Heart left ventricle (tissue), 13 donors: Measurements from ENCODE around the gene PCOLCE2.
A peak's percentile ranks its signal among the peaks of the same experiment; 100 is the strongest.

Source experiments
- POLR2A ChIP-seq, 2 donors: fragments of 450-650 bp; IDR thresholded peaks; one replicate each; pipeline ENCODE4 v1.6.1; 2017; ENCODE audit warnings: antibody characterized with exemption in 2 of 2, mild to moderate bottlenecking in 2 of 2, moderate library complexity in 2 of 2
- TF ChIP-seq, protein P1 (sequence below), 12 donors: fragments of 200-600 bp; sonication (generic) in 4 of 12; IDR thresholded peaks; one replicate each; pipeline versions ENCODE4 v1.5.0 to v1.8.0; 2018 to 2022; ENCODE audit warnings: antibody characterized with exemption in 12 of 12, mild to moderate bottlenecking in 5 of 12
- donor health status: ischemic (EF 13 %, LVEDD 7.1; RV severe dilation, severe dysfunction).
- donor health status: DM: no; HTN: yes; CAD: no.
- donor health status: DM: no; HTN: no; CAD: no.
- donor health status: ischemic (EF 25% LVEDD 6.9; RV normal size, moderate dysfunction).
- donor health status: ischemic (EF 25% LVEDD 5.7; RV mildly dilated, moderate dysfunction).
- donor health status: ischemic (EF 35%, LVEDD 5.7; RV mildly dilated, moderate dysfunction).
- donor health status: nonischemic (EF 11% LVEDD 7.7; RV severe dilation, severe dysfunction).
- donor health status: DM: yes; HTN: yes; CAD: no.
- donor health status: PGD.
- donor health status: ischemic (EF 29% LVEDD 5.4; RV normal size, mild dysfunction).
- donor health status: nonischemic (EF 23%, LVEDD 6.1; RV moderate dilation, normal function).

DNA sequence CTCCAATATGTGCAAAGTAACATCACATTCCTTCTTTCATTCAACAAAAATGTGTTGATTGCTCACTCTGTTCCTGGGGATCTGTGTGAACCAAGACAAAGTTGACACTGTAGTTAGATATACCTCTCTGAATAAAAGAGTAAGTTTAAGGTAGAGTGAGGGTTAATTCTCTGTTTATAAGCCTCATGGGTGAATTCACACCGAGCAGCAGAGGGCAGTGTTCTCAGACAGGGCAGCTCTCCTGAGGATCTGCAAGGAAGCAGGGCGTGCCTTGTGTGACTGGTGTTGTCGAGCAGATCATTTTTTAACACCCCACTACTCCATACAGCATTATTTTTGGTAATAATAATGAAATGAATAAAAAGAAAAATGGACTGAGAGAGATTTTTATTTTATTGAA, 40.2 kb upstream of the PCOLCE2 start:
- TF ChIP-seq POLR2A (IDR thresholded peaks at IDR 0.05): no peak
- TF ChIP-seq, protein P1, sequence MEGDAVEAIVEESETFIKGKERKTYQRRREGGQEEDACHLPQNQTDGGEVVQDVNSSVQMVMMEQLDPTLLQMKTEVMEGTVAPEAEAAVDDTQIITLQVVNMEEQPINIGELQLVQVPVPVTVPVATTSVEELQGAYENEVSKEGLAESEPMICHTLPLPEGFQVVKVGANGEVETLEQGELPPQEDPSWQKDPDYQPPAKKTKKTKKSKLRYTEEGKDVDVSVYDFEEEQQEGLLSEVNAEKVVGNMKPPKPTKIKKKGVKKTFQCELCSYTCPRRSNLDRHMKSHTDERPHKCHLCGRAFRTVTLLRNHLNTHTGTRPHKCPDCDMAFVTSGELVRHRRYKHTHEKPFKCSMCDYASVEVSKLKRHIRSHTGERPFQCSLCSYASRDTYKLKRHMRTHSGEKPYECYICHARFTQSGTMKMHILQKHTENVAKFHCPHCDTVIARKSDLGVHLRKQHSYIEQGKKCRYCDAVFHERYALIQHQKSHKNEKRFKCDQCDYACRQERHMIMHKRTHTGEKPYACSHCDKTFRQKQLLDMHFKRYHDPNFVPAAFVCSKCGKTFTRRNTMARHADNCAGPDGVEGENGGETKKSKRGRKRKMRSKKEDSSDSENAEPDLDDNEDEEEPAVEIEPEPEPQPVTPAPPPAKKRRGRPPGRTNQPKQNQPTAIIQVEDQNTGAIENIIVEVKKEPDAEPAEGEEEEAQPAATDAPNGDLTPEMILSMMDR (IDR thresholded peaks at IDR 0.05): peak; percentile 23 to 58 (median 44)
